Kidney epithelial cell (primary cell): ENCODE results near the gene TEX14. TPM values are rescaled to one million over a fixed set of nuclear protein-coding genes. Genes with fewer than 3 reads are reported as not detected.

Experiments
- DNase-seq: peaks from one replicate; pipeline ENCODE4 v3.0.0-alpha.2; 2010; ENCODE audit warnings: low read depth
- H3K27me3 ChIP-seq: 2 replicates; pipeline ENCODE4 v1.6.0; 2011; ENCODE audit warnings: low read length; ENCODE audit not compliant: control insufficient read depth, insufficient read depth
- H3K36me3 ChIP-seq: 2 replicates; pipeline ENCODE4 v1.5.1; 2011; ENCODE audit warnings: low read length; ENCODE audit not compliant: control insufficient read depth, insufficient read depth
- H3K4me3 ChIP-seq: 2 replicates; pipeline ENCODE4 v1.5.1; 2011; ENCODE audit warnings: low read depth, mild to moderate bottlenecking, control low read depth, low read length
- CTCF ChIP-seq: IDR thresholded peaks from 2 replicates; pipeline ENCODE4 v1.5.1; 2011; ENCODE audit warnings: mild to moderate bottlenecking, moderate library complexity, low read length, control low read depth, inconsistent platforms; ENCODE audit not compliant: insufficient read depth, poor library complexity, severe bottlenecking
- total RNA-seq: library from RNA; depleted of rRNA; stranded (reverse); fragments of >200 nt; gene quantifications from 2 replicates; pipeline ENCODE4 v1.2.3, GENCODE V29; 2015

The TEX14 gene
- total RNA-seq, 1 donor from 2014 or later: 0.04 TPM

- DNase-seq: no peak
- no peak for TF ChIP-seq CTCF
- no peaks in the 10 kb centered on the region for H3K36me3 ChIP-seq
- no peak overlapping the region for H3K4me3 ChIP-seq
- no peaks in the 10 kb centered on the region for H3K27me3 ChIP-seq
Observed at GRCh38 chr17:58703916-58704286, 12.1 kb upstream of the TEX14 start.

- TF ChIP-seq CTCF: no peak
- H3K27me3 ChIP-seq: no peaks in the 10 kb centered on the region
- H3K36me3 ChIP-seq: no peaks in the 10 kb centered on the region
- no peak overlapping the region for H3K4me3 ChIP-seq
- no peak for DNase-seq
Observed at GRCh38 chr17:58703137-58703915, 11.5 kb upstream of the TEX14 start.

- H3K27me3 ChIP-seq: no peaks in the 10 kb centered on the region
- H3K36me3 ChIP-seq: no peaks in the 10 kb centered on the region
- H3K4me3 ChIP-seq: no peak overlapping the region
- no peak for DNase-seq
- no peak for TF ChIP-seq CTCF
Observed at GRCh38 chr17:58702708-58703107, 10.9 kb upstream of the TEX14 start.

DNA sequence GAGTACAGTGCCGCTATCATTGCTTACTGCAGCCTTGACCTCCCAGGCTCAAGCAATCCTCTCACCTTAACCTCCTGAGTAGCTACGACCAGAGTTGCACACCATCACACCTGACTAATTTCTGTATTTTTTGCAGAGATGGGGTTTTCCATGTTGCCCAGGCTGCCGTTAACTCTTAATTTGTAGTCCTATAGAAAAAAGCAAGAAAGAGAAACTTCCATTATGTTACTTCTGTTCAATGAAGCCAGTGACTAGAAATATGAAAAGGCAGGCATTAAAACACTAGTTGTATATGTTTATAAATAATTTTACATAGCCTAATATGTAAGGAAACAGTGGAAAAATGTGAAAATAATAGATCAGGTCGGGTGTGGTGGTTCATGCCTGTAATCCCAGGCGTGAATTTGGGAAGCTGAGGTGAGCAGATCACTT is 10.2 kb upstream of the TEX14 start:
- H3K4me3 ChIP-seq: no peak overlapping the region
- TF ChIP-seq CTCF: no peak
- no peaks in the 10 kb centered on the region for H3K27me3 ChIP-seq
- H3K36me3 ChIP-seq: no peaks in the 10 kb centered on the region
- no peak for DNase-seq

- Histone ChIP-seq H3K4me3 (no peak overlapping the region), H3K27me3 (no peaks in the 10 kb centered on the region), H3K36me3 (no peaks in the 10 kb centered on the region)
- TF ChIP-seq CTCF: no peak
- DNase-seq: no peak
Observed at GRCh38 chr17:58699771-58700170, 7.9 kb upstream of the TEX14 start.

- Histone ChIP-seq H3K27me3 (no peaks in the 10 kb centered on the region), H3K4me3 (no peak overlapping the region), H3K36me3 (no peaks in the 10 kb centered on the region)
- no peak for DNase-seq
- TF ChIP-seq CTCF: no peak
Observed at GRCh38 chr17:58694826-58695225, 3.0 kb upstream of the TEX14 start.
